ENCODE data around the gene PEX14.
"Not testable (repeated sequence)": the region's sequence is repeated elsewhere in the genome, so short reads cannot be mapped to it uniquely, and the experiment has no call there.

Gene PEX14

GRCh38 chr1:10451287-10451686, 23.5 kb upstream of the PEX14 start:
- DNase-seq, result no peak

- DNase-seq, result no peak
Observed at GRCh38 chr1:10456048-10456447, 18.7 kb upstream of the PEX14 start.

- no peak for DNase-seq
Observed at GRCh38 chr1:10456661-10457060, 18.1 kb upstream of the PEX14 start.

GRCh38 chr1:10457462-10457861, 17.3 kb upstream of the PEX14 start:
- not testable (repeated sequence) for DNase-seq

GRCh38 chr1:10457875-10458274, 16.9 kb upstream of the PEX14 start:
- no peak for DNase-seq

GRCh38 chr1:10459184-10459583, 15.6 kb upstream of the PEX14 start:
- DNase-seq, result no peak

GRCh38 chr1:10467078-10467477, 7.7 kb upstream of the PEX14 start:
- DNase-seq, result no peak

GRCh38 chr1:10470043-10470442, 4.7 kb upstream of the PEX14 start:
- no peak for DNase-seq

GRCh38 chr1:10471411-10472219, 3.1 kb upstream of the PEX14 start:
- no peak for DNase-seq

- peak; percentile 88 for DNase-seq
Observed at GRCh38 chr1:10472220-10473144, 2.3 kb upstream of the PEX14 start, which contains the start of gene DFFA. Gene DFFA (minus strand): TSS chr1:10472529. CDS start chr1:10472458, 71 bp downstream.

GRCh38 chr1:10473145-10473765, 1.5 kb upstream of the PEX14 start:
- no peak for DNase-seq

- DNase-seq, result not testable (repeated sequence)
Observed at GRCh38 chr1:10474309-10474612, 489 bp upstream of the PEX14 start.

- DNase-seq, result no peak
Observed at GRCh38 chr1:10475510-10475909, 760 bp downstream of the PEX14 start.

- DNase-seq, result no peak
Observed at GRCh38 chr1:10479296-10479695, 4.5 kb downstream of the PEX14 start.

GRCh38 chr1:10480614-10481013, 5.9 kb downstream of the PEX14 start:
- no peak for DNase-seq

- no peak for DNase-seq
Observed at GRCh38 chr1:10484521-10484920, 9.8 kb downstream of the PEX14 start.

- no peak for DNase-seq
Observed at GRCh38 chr1:10489291-10490055, 14.7 kb downstream of the PEX14 start.

GRCh38 chr1:10490286-10490970, 15.7 kb downstream of the PEX14 start:
- no peak for DNase-seq

- DNase-seq, result no peak
Observed at GRCh38 chr1:10494418-10494753, 19.6 kb downstream of the PEX14 start.

- DNase-seq, result peak; percentile 23
Observed at GRCh38 chr1:10494754-10495474, 20.2 kb downstream of the PEX14 start.

GRCh38 chr1:10495475-10495817, 20.7 kb downstream of the PEX14 start:
- no peak for DNase-seq

GRCh38 chr1:10495952-10496351, 21.2 kb downstream of the PEX14 start:
- DNase-seq, result no peak

Data from NCI-H1436 treated with DMSO at 0.1 percent for 48 hours (cell line).